H1 (cell line): ENCODE results near the gene SCAMP5. TPM values are rescaled to one million over a fixed set of nuclear protein-coding genes. Genes with fewer than 3 reads are reported as not detected.

ENCODE experiments used
- CHD7 ChIP-seq: fragments of 300-600 bp; sonication (generic); IDR thresholded peaks from 2 replicates; pipeline ENCODE4 v1.7.1; 2012; ENCODE audit warnings: low read length, moderate library complexity, mild to moderate bottlenecking, inconsistent platforms; ENCODE audit not compliant: insufficient replicate concordance
- POU5F1 ChIP-seq: IDR thresholded peaks from 2 replicates; pipeline ENCODE4 v1.6.1; 2011; ENCODE audit warnings: low read depth, mild to moderate bottlenecking, low read length, moderate library complexity
- TBP ChIP-seq: IDR thresholded peaks from 2 replicates; pipeline ENCODE4 v1.6.1; 2011; ENCODE audit warnings: low read depth, low read length, improper control_type of control experiment
- polyA plus RNA-seq, 7 experiments: library from polyadenylated mRNA; depleted of rRNA in 3 of 7; stranded (reverse) in 5 of 7; unstranded in 2 of 7; fragments of >200 nt in 5 of 7; fragments of 200-250 nt in 2 of 7; gene quantifications; 1 replicate in 5 of 7; 2 replicates in 1 of 7; 4 replicates in 1 of 7; pipeline versions ENCODE4 v1.2.1 to v1.2.3, GENCODE V29; 2011 to 2013; ENCODE audit warnings: missing spikeins in 2 of 7, mixed read lengths in 2 of 7
- total RNA-seq: library from RNA; stranded (reverse); fragmentation: NEBNext Ultra II Directional; extraction: Animal tissue kit (Norgen Biotek cat#: 25700); gene quantifications from 2 replicates; pipeline ENCODE4 v1.2.1, GENCODE V29; 2021

The SCAMP5 gene
- total and polyA plus RNA-seq, 2 of the 8 experiments (the other 6 are each of a cell fraction or from before 2014, with no cell fraction given): 55.4 to 94.7 TPM

GRCh38 chr15:74997141-74997540 is 1.8 kb downstream of the SCAMP5 start (continued):
- TF ChIP-seq CHD7 (no peak), POU5F1 (no peak), TBP (no peak)
